RWPE2 (cell line): ENCODE measurements around the gene SLC35D2.

Experiments
- ATAC-seq: fragments of 200-7000 bp; cut with Tn5 transposase; 3 replicates; pipeline ENCODE4 v1.9.1; 2021; ENCODE audit warnings: low read depth
- DNase-seq: peaks from one replicate; pipeline ENCODE4 v3.0.0-alpha.2; 2020; ENCODE audit warnings: low spot score
- H3K27ac ChIP-seq: fragments of 450-650 bp; 2 replicates; pipeline ENCODE4 v1.5.1; 2017; ENCODE audit warnings: mild to moderate bottlenecking; ENCODE audit not compliant: poor library complexity, severe bottlenecking
- H3K27me3 ChIP-seq: fragments of 250-450 bp; sonication (Bioruptor Pico); 2 replicates; pipeline ENCODE4 v1.5.1; 2021; ENCODE audit warnings: mild to moderate bottlenecking, moderate library complexity; ENCODE audit not compliant: insufficient read depth, poor library complexity, severe bottlenecking
- H3K36me3 ChIP-seq: fragments of 250-450 bp; sonication (Bioruptor Pico); 2 replicates; pipeline ENCODE4 v1.5.1; 2020; ENCODE audit warnings: low read depth, mild to moderate bottlenecking, moderate library complexity
- H3K4me1 ChIP-seq: fragments of 250-450 bp; sonication (Bioruptor Pico); 2 replicates; pipeline ENCODE4 v1.5.1; 2021; ENCODE audit warnings: mild to moderate bottlenecking, moderate library complexity; ENCODE audit not compliant: insufficient read depth, poor library complexity, severe bottlenecking
- H3K4me3 ChIP-seq: fragments of 250-450 bp; sonication (Bioruptor Pico); 2 replicates; pipeline ENCODE4 v1.5.1; 2021; ENCODE audit warnings: mild to moderate bottlenecking, moderate library complexity; ENCODE audit not compliant: severe bottlenecking
- H3K9me3 ChIP-seq: fragments of 250-450 bp; sonication (Bioruptor Pico); 2 replicates; pipeline ENCODE4 v1.5.1; 2021; ENCODE audit warnings: mild to moderate bottlenecking, moderate library complexity; ENCODE audit not compliant: severe bottlenecking
- TF ChIP-seq, protein P1 (sequence below): fragments of 450-650 bp; IDR thresholded peaks from one replicate; pipeline ENCODE4 v1.5.1; 2017; ENCODE audit warnings: mild to moderate bottlenecking, moderate library complexity; ENCODE audit not compliant: poor library complexity, severe bottlenecking

SLC35D2 gene

DNA sequence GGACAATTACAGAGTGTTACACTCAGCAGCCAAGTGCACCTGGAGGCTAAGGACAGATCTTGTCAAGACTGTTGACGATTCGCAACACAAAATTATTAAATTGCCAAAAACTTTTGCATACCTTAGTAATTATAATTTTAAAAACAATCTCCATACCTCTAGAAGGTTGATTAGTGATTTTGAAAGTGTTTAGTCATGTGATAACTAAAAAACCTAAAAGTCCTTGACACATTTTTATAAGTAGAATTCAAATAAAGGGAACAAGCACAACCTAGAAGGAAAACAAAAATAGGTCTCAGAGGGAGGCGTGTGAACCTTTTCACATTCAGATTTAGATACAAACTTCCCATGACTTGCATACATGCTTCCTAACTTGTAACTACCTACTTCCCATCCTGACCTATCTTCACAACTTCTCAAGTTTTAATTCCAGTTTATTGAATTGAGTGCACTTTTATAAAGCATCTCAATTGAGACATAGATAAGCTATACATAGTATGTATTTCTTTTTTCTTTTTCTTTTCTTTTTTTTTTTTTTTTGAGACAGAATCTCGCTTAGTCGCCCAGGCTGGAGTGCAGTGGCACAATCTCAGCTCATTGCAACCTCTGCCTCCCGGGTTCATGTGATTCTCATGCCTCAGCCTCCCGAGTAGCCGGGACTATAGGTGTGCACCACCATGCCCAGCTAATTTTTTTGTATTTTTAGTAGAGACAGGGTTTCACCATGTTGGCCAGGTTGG is 28.8 kb upstream of the SLC35D2 start:
- H3K36me3 ChIP-seq: peaks cover 51% of the 10 kb centered on the region
- H3K9me3 ChIP-seq: no peaks in the 10 kb centered on the region
- H3K4me1 ChIP-seq: no peaks in the 10 kb centered on the region
- H3K4me3 ChIP-seq: no peak overlapping the region
- H3K27me3 ChIP-seq: no peaks in the 10 kb centered on the region
- DNase-seq (no peak), ATAC-seq (no peak)
- H3K27ac ChIP-seq: no peak overlapping the region
- TF ChIP-seq, protein P1, sequence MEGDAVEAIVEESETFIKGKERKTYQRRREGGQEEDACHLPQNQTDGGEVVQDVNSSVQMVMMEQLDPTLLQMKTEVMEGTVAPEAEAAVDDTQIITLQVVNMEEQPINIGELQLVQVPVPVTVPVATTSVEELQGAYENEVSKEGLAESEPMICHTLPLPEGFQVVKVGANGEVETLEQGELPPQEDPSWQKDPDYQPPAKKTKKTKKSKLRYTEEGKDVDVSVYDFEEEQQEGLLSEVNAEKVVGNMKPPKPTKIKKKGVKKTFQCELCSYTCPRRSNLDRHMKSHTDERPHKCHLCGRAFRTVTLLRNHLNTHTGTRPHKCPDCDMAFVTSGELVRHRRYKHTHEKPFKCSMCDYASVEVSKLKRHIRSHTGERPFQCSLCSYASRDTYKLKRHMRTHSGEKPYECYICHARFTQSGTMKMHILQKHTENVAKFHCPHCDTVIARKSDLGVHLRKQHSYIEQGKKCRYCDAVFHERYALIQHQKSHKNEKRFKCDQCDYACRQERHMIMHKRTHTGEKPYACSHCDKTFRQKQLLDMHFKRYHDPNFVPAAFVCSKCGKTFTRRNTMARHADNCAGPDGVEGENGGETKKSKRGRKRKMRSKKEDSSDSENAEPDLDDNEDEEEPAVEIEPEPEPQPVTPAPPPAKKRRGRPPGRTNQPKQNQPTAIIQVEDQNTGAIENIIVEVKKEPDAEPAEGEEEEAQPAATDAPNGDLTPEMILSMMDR: no peak

DNA sequence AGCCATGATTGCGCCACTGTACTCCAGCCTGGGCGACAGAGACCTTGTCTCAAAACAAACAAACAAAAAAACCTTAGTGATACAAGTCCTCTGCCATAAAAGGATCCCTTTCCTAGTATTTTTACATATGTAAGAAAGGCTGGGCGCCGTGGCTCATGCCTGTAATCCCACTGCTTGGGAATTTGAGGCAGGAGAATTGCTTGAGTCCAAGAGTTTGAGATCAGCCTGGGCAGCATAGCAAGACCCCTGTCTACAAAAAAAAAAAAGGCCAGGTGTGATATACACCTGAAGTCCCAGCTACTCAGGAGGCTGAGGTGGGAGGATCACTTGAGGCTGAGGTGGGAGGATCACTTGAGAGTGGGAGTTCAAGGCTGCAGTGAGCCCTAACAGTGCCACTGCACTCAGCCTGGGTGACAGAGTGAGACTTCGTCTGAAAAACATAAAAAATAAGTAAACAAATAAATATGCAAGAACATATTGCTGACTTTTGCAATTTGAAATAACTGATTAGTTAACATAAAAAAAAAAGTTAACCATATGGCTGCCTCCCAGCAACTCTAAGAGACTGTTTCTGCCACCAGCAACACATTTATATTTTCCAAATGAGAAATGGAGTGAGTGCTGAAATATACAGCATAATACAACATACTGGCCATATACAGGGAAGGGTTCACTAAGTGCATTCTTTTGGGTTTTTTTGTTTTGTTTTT is 27.8 kb upstream of the SLC35D2 start:
- Histone ChIP-seq H3K36me3 (peaks cover 49% of the 10 kb centered on the region), H3K9me3 (no peaks in the 10 kb centered on the region), H3K27me3 (no peaks in the 10 kb centered on the region), H3K4me1 (no peaks in the 10 kb centered on the region), H3K27ac (no peak overlapping the region), H3K4me3 (no peak overlapping the region)
- DNase-seq: no peak
- ATAC-seq: no peak
- TF ChIP-seq, protein P1: no peak

DNA sequence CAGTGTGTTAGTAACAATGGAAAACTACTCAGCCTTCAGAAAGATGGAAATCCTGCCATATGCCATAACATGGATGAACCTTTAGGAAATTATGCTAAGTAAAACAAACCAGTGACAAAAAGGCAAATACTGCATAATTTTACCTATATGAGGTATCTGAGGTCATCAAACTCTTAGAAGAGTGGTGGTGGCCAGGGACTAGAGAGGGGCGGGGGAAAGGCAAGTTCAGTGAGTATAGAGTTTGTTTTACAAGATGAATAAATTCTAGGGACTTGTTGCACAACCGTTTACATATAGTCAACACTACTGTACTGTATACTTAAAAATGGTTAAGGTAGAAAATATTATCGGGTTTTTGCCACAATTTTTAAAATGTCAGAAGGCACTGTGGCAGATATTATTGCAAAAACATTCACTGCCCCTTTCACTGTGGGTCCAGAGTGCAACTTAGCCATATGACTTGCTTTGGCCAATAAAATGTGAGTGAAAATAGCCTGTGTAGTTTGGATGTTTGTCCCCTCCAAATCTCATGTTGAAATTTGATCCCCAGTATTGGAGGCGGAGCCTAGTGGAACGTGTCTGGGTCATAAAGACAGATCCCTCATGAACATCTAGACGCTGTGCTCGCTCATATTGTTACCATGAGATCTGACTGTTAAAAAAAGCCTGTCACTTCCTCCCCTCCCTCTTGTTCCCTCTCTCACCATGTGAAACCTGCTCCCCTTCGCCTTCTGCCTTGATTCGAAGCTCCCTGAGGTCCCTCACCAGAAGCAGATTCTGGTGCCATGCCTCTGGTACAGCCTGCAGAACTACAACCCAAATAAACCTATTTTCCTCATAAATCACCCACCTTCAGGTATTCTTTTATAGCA is 25.1 kb upstream of the SLC35D2 start:
- TF ChIP-seq, protein P1: no peak
- peaks cover 52% of the 10 kb centered on the region for H3K36me3 ChIP-seq
- H3K4me3 ChIP-seq: no peak overlapping the region
- H3K4me1 ChIP-seq: no peaks in the 10 kb centered on the region
- no peaks in the 10 kb centered on the region for H3K9me3 ChIP-seq
- DNase-seq: no peak
- no peak for ATAC-seq
- no peak overlapping the region for H3K27ac ChIP-seq
- no peaks in the 10 kb centered on the region for H3K27me3 ChIP-seq

DNA sequence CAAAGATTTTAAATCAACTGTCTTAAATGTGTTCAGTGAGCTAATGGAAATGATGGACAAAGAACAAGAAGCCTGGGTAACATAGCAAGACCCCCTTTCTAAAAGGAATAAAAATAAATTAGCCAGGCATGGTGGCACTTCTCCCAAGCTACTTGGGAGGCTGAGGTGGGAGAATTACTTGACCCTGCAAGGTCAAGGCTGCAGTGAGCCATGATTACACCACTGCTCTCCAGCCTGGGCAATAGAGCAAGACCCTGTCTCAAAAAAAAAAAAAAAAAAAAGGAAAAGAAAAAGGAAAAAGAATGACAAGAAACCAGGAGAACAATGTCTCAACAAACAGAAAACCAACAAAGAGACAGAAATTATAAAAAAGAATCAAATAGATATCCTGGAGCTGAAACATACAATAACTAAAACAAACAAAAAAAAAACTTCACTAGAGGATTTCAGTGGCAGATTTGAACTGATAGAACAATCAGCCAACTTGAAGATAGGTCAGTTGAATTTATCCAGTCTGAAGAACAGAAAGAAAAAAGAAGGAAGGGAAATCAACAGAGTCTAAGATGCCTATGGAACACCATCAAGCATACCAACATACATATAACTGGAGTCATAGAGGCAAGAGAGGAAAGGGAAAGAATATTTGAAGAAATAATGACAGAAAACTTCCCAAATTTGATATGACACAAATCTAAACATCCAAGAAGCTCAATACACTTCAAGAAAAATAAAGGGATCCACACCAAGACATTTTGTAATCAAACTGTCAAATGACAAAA is 16.8 kb upstream of the SLC35D2 start:
- TF ChIP-seq, protein P1: no peak
- Histone ChIP-seq H3K36me3 (peaks cover 49% of the 10 kb centered on the region), H3K27ac (no peak overlapping the region), H3K9me3 (peaks cover 7% of the 10 kb centered on the region), H3K4me3 (no peak overlapping the region), H3K27me3 (no peaks in the 10 kb centered on the region), H3K4me1 (no peaks in the 10 kb centered on the region)
- ATAC-seq: no peak
- no peak for DNase-seq
